Measurements from ENCODE around the gene GJC1. TPM values are rescaled to one million over a fixed set of nuclear protein-coding genes. Genes with fewer than 3 reads are reported as not detected.

The GJC1 gene
- 63.2 TPM for total RNA-seq
- 21.8 TPM for polyA plus RNA-seq

DNA sequence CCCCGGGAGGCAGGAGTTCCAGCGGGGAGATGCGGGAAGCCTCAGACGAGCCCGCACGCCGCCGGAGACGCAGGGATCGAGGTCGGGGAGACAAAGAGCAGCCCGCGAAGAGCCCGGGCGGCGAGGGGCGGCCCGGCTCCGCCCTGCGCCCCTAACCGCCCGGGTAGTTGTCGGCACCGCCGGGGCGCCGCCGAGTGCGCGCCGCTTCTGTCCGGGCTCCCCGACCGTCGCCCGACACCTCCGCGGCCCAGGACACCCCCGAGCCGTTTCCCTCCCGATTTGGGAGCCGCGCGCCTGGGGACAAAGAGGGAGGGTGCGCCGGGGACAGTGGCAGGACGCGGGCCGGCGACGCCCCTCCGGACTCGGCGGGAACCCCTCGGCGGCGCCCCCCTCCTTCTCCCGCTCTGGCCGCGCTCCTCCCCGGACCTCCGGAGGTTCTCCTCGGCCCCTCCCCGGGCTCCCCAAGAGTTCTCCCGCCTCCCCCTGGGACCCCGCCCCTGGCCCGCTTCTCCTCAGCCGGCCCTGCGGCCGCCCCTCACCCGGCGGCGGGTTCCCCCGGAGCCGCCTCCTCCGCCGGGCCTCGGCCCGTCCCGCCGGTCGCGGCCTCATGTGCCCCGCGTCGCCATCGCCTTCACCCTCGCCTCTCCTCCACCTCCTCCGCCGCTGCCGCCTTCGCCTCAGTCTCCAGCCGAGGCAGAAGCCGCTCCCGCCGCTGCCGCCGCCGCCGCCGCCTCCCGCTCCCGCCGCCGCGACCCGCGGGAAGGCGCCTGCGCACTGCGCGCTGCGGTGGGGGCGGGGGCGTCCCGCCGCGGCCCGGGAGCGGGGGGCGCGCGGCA lies at the start of gene GJC1:
Gene GJC1, minus strand, starts transcription at position 765 of the 836 bp plus-strand sequence. CDS start 24,470 bp downstream, outside the sequence.
- Histone ChIP-seq H3K4me1 (ENCODE audit: insufficient read depth) (no peaks in the 10 kb centered on the region), H3K36me3 (ENCODE audit: insufficient read depth) (no peaks in the 10 kb centered on the region), H3K27ac (ENCODE audit: low read depth) (peak within 1 kb of the TSS; percentile 71), H3K4me3 (ENCODE audit: low read depth, low read length) (peak within 1 kb of the TSS; percentile 86)
- under 1% methylated on average over 122 of the region's 123 CpGs for WGBS
- DNase-seq (ENCODE audit: extremely low spot score) = no peak

- 95% methylated on average over 6 of the region's 6 CpGs for WGBS
- Histone ChIP-seq H3K4me3 (ENCODE audit: low read depth, low read length) (no peak overlapping the region), H3K36me3 (ENCODE audit: insufficient read depth) (peaks cover 11% of the 10 kb centered on the region), H3K27ac (ENCODE audit: low read depth) (no peak overlapping the region), H3K4me1 (ENCODE audit: insufficient read depth) (no peaks in the 10 kb centered on the region)
- no peak for DNase-seq (ENCODE audit: extremely low spot score)
Measured at GRCh38 chr17:44879376-44879775, 49.3 kb upstream of the GJC1 start.

DNA sequence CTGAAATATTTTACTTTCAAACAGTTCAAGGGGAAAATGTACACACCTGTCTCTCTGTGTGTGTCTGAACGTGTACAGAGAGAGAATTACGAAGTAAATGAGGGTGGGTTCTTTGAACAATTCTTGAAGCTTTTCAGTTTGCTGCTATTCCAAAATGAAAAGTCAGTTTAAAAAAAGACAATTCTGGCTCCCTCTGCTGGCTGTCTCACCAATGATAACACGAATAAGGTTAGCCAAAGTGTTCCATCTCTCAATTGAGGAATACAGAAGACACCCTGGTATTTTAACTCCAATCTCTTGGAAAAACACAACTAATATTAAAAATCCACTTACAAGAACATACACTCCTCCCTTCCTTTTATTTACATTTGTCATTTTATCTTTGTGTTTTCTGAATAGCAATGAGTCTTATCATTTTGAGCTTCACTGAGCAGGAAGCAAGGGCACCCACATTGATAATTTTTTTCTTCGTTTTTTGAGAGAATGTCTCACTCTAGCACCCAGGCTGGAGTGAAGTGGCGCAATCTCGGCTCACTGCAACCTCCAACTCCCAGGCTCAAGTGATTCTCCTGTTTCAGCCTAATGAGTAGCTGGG lies 48.6 kb upstream of the GJC1 start:
- Histone ChIP-seq H3K4me1 (ENCODE audit: insufficient read depth) (no peaks in the 10 kb centered on the region), H3K36me3 (ENCODE audit: insufficient read depth) (peaks cover 11% of the 10 kb centered on the region), H3K27ac (ENCODE audit: low read depth) (no peak overlapping the region), H3K4me3 (ENCODE audit: low read depth, low read length) (no peak overlapping the region)
- DNase-seq (ENCODE audit: extremely low spot score) = no peak
- WGBS = 48% methylated on average over 6 of the region's 6 CpGs

DNA sequence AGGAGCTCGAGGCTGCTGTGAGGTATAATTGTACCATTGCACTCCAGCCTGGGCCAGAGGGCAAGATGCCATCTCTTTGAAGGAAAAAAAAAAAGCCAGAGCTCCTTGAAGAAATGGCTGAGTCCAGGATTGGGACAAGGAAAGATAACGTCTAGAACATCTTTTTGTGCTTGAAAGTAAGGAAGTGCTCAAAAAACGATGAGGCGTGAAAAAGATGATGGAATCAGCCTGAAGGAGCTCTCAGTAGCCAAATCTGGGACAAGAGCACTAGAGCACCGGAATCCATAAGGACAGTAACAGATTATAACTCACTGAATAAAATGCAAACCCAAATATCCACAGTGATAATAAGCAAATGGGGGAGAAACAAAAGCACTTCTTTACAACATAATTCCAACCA lies 47.0 kb upstream of the GJC1 start:
- H3K27ac ChIP-seq (ENCODE audit: low read depth) = no peak overlapping the region
- 85% methylated on average over 5 of the region's 5 CpGs for whole genome bisulfite sequencing
- H3K4me3 ChIP-seq (ENCODE audit: low read depth, low read length) = no peak overlapping the region
- H3K4me1 ChIP-seq (ENCODE audit: insufficient read depth) = no peaks in the 10 kb centered on the region
- H3K36me3 ChIP-seq (ENCODE audit: insufficient read depth) = peaks cover 11% of the 10 kb centered on the region
- no peak for DNase-seq (ENCODE audit: extremely low spot score)

DNA sequence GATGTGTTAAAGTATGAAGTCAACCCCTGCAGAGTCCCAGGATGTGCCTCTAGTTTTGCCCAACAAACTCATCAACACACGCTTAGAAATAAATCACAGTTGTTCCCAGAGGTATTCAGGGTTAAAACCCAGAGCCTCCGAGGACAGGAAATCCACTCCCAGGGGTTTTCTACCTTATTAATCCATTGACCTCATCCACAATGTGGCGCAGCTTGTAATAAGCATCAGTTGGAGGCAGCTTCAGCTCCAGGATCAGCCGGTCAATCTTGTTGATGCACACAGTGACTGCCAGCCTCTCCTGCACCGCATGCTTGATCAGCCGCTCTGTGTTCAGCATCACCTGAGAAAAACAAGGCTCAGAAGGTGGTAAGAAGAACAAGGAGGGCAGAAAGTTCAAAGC lies 45.7 kb upstream of the GJC1 start:
- no peak for DNase-seq (ENCODE audit: extremely low spot score)
- Histone ChIP-seq H3K4me1 (ENCODE audit: insufficient read depth) (no peaks in the 10 kb centered on the region), H3K4me3 (ENCODE audit: low read depth, low read length) (no peak overlapping the region), H3K27ac (ENCODE audit: low read depth) (no peak overlapping the region), H3K36me3 (ENCODE audit: insufficient read depth) (peaks cover 13% of the 10 kb centered on the region)
- 95% methylated on average over 6 of the region's 6 CpGs for WGBS

GRCh38 chr17:44872131-44872768 lies 42.2 kb upstream of the GJC1 start:
- 66% methylated on average over 9 of the region's 9 CpGs for WGBS
- no peak overlapping the region for H3K27ac ChIP-seq (ENCODE audit: low read depth)
- H3K4me3 ChIP-seq (ENCODE audit: low read depth, low read length) = no peak overlapping the region
- DNase-seq (ENCODE audit: extremely low spot score) = no peak
- H3K4me1 ChIP-seq (ENCODE audit: insufficient read depth) = no peaks in the 10 kb centered on the region
- peaks cover 9% of the 10 kb centered on the region for H3K36me3 ChIP-seq (ENCODE audit: insufficient read depth)

DNA sequence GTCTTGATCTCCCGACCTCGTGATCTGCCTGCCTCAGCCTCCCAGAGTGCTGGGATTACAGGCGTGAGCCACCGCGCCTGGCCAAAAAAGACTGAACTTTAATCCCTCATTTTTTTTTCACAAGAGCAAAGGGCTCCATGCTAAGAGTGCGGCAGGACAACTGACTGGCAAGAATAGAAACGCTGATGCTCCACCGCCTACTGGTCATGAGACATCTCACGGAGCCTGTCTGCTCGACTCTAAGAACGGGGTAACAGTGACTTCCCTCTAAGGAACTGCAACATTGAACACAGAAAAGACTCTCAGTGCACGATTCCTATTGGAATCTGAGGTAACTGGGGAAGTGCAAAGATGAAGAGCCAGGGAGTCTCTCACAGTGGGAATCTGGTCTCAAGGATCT lies 41.5 kb upstream of the GJC1 start:
- no peak overlapping the region for H3K27ac ChIP-seq (ENCODE audit: low read depth)
- peaks cover 9% of the 10 kb centered on the region for H3K36me3 ChIP-seq (ENCODE audit: insufficient read depth)
- 95% methylated on average over 12 of the region's 12 CpGs for WGBS
- no peak for DNase-seq (ENCODE audit: extremely low spot score)
- H3K4me3 ChIP-seq (ENCODE audit: low read depth, low read length) = no peak overlapping the region
- no peaks in the 10 kb centered on the region for H3K4me1 ChIP-seq (ENCODE audit: insufficient read depth)

- no peaks in the 10 kb centered on the region for H3K4me1 ChIP-seq (ENCODE audit: insufficient read depth)
- WGBS = 60% methylated on average over 3 of the region's 3 CpGs
- H3K36me3 ChIP-seq (ENCODE audit: insufficient read depth) = peaks cover 5% of the 10 kb centered on the region
- DNase-seq (ENCODE audit: extremely low spot score) = no peak
- no peak overlapping the region for H3K4me3 ChIP-seq (ENCODE audit: low read depth, low read length)
- no peak overlapping the region for H3K27ac ChIP-seq (ENCODE audit: low read depth)
Measured at GRCh38 chr17:44867841-44868240, 37.8 kb upstream of the GJC1 start.

- Histone ChIP-seq H3K4me3 (ENCODE audit: low read depth, low read length) (no peak overlapping the region), H3K27ac (ENCODE audit: low read depth) (no peak overlapping the region), H3K4me1 (ENCODE audit: insufficient read depth) (no peaks in the 10 kb centered on the region), H3K36me3 (ENCODE audit: insufficient read depth) (no peaks in the 10 kb centered on the region)
- WGBS = 72% methylated on average over 6 of the region's 6 CpGs
- DNase-seq (ENCODE audit: extremely low spot score) = no peak
Measured at GRCh38 chr17:44865931-44866330, 35.8 kb upstream of the GJC1 start.

GRCh38 chr17:44865231-44865660 lies 35.2 kb upstream of the GJC1 start:
- 28% methylated on average over 1 of the region's 1 CpG for WGBS
- no peaks in the 10 kb centered on the region for H3K36me3 ChIP-seq (ENCODE audit: insufficient read depth)
- no peaks in the 10 kb centered on the region for H3K4me1 ChIP-seq (ENCODE audit: insufficient read depth)
- H3K4me3 ChIP-seq (ENCODE audit: low read depth, low read length) = no peak overlapping the region
- no peak overlapping the region for H3K27ac ChIP-seq (ENCODE audit: low read depth)
- peak; percentile 31 for DNase-seq (ENCODE audit: extremely low spot score)

DNA sequence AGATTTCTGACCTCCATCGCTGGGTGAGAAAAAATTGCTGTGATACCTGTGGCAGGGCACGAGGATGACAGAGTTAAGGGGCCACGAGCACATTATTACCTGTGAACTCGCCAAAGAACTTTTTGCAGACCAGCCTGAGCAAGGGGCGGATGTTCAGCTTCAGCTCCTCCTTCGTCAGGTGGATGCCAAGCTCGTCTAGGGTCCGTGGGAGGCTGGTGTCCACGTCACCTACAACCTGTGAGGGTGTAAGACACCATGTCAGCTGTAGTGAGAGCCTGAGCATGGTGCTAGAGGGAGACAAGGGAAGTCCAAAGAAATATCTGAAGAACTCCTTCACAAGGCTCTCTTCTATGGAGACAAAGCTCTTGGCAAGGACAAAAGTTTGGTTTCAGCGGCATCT lies 34.7 kb upstream of the GJC1 start:
- H3K27ac ChIP-seq (ENCODE audit: low read depth) = no peak overlapping the region
- WGBS = 64% methylated on average over 10 of the region's 10 CpGs

DNA sequence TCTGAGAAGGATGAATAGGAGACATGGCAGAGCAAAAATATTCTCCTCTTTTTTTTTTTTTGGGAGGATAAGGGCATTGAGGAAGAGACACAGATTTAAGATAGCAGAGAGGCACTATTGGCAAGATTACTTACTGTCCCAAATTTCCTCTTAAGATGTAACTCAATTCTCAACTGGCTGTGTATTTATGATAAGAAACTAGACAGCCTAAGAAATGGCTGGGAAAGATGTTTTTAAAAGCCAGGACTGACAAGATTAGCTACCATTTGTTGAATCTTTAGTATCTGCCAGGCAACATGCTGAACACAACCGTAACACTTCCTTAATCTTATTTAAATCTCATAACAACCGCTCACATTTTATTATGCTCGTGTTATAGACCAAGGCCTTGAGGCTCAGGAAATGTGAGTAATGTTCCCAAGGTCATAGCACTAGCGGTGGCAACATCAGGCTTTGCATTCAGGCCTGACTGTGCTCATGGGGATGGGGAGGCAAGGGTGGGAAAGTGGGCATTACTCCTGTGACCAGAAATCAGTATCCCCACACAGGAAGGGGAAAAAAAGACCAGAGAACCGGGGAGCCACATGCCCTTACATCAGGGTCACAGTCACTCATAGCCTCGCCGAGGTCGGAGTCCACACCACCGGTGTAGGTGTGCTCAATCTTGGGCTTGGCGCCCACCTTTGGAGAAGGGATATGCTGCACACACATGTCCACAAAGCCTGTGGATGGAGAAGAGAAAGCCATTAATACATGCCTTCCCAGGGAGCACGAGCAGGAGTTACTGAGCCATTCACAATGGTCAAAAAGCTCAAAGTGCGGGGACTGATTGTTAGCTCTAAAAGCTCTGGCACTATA lies 33.2 kb upstream of the GJC1 start:
- WGBS = 81% methylated on average over 12 of the region's 12 CpGs
- Histone ChIP-seq H3K4me1 (ENCODE audit: insufficient read depth) (no peaks in the 10 kb centered on the region), H3K36me3 (ENCODE audit: insufficient read depth) (no peaks in the 10 kb centered on the region), H3K27ac (ENCODE audit: low read depth) (no peak overlapping the region), H3K4me3 (ENCODE audit: low read depth, low read length) (no peak overlapping the region)
- no peak for DNase-seq (ENCODE audit: extremely low spot score)

More for the DNA sequence above, 34.7 kb upstream of the GJC1 start:
- H3K4me3 ChIP-seq (ENCODE audit: low read depth, low read length) = no peak overlapping the region
- H3K4me1 ChIP-seq (ENCODE audit: insufficient read depth) = no peaks in the 10 kb centered on the region
- H3K36me3 ChIP-seq (ENCODE audit: insufficient read depth) = no peaks in the 10 kb centered on the region
- DNase-seq (ENCODE audit: extremely low spot score) = no peak

GRCh38 chr17:44862278-44862914 lies 32.3 kb upstream of the GJC1 start:
- Histone ChIP-seq H3K36me3 (ENCODE audit: insufficient read depth) (no peaks in the 10 kb centered on the region), H3K27ac (ENCODE audit: low read depth) (no peak overlapping the region), H3K4me1 (ENCODE audit: insufficient read depth) (no peaks in the 10 kb centered on the region), H3K4me3 (ENCODE audit: low read depth, low read length) (no peak overlapping the region)
- WGBS = 86% methylated on average over 9 of the region's 9 CpGs
- DNase-seq (ENCODE audit: extremely low spot score) = no peak

Measured in urinary bladder (tissue), 4 donors.